Measurements from ENCODE around the gene ZFYVE28. TPM values are rescaled to one million over a fixed set of nuclear protein-coding genes. Genes with fewer than 3 reads are reported as not detected.
A peak's percentile ranks its signal among the peaks of the same experiment; 100 is the strongest.

Gene ZFYVE28
- total RNA-seq, 2 donors from 2014 or later, result 49.4 to 63.6 TPM

GRCh38 chr4:2364654-2365053, 53.8 kb downstream of the ZFYVE28 start:
- Mint-ChIP-seq H3K4me3 (peak overlapping the region; percentile 84), H3K36me3 (ENCODE audit: low read depth) (no peaks in the 10 kb centered on the region), H3K4me1 (peaks cover 8% of the 10 kb centered on the region), H3K27me3 (no peaks in the 10 kb centered on the region), H3K27ac (peak overlapping the region; percentile 80)
- ATAC-seq (peak; percentile 84), DNase-seq (peak; percentile 49 to 57 (median 53))
- peaks cover 5% of the 10 kb centered on the region for H3K9me3 ChIP-seq (ENCODE audit: control insufficient read depth, low read length, poor library complexity, severe bottlenecking)

- H3K4me3 Mint-ChIP-seq, result peak overlapping the region; percentile 84
- H3K27ac Mint-ChIP-seq, result peak overlapping the region; percentile 80
- DNase-seq (no peak), ATAC-seq (peak; percentile 14)
- no peaks in the 10 kb centered on the region for H3K27me3 Mint-ChIP-seq
- peaks cover 8% of the 10 kb centered on the region for H3K4me1 Mint-ChIP-seq
- no peaks in the 10 kb centered on the region for H3K36me3 Mint-ChIP-seq (ENCODE audit: low read depth)
- H3K9me3 ChIP-seq (ENCODE audit: control insufficient read depth, low read length, poor library complexity, severe bottlenecking), result peaks cover 5% of the 10 kb centered on the region
Observed at GRCh38 chr4:2363951-2364653, 54.3 kb downstream of the ZFYVE28 start.

DNA sequence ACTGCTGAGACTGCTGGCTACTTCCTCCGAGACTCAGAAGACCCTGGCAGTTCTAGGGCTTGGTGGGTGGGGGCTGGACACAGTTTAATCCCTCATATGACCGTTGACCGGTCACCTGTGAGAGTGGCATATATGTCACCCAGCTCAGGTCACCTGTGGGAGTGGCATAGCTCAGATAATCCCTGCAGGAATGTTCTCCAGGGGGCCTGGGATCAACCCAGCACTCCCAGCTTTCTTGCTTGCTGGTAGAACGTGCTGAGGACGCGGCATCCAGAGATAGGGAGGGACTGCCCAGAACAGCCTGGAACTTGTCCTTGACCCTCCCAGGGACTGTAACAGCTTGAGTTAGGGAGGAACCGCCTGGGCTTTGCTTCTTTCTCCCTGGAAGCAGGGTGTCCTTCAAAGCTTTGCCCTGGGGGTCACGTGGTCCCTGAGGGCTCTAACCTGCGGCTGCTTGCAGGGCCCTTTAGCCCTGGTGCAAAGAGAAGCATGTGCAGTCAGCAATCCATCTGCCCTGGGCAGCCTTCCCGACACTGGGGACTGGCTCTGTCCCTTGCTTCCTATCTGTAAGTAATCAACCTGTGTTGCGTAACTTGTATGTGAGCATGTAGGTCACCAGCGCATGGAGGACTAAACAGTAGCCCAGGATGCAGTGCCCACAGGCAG, 55.3 kb downstream of the ZFYVE28 start:
- Mint-ChIP-seq H3K36me3 (ENCODE audit: low read depth) (no peaks in the 10 kb centered on the region), H3K4me3 (peak overlapping the region; percentile 7), H3K27me3 (no peaks in the 10 kb centered on the region), H3K27ac (peak overlapping the region; percentile 45), H3K4me1 (peaks cover 8% of the 10 kb centered on the region)
- ATAC-seq (no peak), DNase-seq (no peak)
- no peaks in the 10 kb centered on the region for H3K9me3 ChIP-seq (ENCODE audit: control insufficient read depth, low read length, poor library complexity, severe bottlenecking)

DNA sequence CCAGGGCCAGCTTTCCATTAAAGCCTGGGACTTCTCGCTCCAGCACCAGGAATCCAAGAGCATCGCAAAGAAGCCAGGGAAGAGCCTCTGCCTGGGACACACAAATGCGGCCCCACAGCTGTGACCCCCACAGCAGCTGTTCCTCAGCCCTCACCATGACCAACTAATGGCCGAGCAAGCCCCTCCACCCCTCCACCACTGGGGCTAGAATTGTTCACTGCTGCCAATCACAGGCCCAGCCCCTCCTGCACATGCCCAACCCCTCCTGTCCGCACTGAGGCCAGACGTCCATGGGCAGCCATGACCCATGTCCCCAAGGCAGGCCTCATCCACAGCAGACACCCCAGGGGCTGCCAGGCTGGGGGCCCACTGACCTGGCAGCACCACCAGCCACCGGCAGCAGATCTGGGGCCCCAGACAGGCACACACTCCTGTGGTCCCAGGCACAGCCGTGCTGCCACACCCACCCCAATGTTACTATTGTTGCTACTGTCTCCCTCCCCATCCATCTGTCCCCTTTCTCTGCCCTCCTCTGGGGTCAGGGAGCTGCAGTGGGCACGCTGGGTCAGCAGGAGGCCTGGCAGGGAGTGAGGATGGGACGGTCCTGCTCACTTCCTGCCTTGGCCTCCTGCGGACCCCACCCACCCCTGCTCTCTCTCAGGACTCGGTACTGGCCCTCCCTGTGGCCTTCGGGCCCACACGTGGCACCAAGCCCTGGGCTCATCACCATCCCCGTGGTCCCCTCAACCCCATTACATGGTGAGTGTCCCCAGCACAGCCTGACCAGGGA, 56.0 kb downstream of the ZFYVE28 start:
- Mint-ChIP-seq H3K4me1 (peaks cover 8% of the 10 kb centered on the region), H3K4me3 (no peak overlapping the region)

GRCh38 chr4:2361366-2362265, 56.8 kb downstream of the ZFYVE28 start:
- Mint-ChIP-seq H3K4me1 (peaks cover 6% of the 10 kb centered on the region), H3K27me3 (no peaks in the 10 kb centered on the region), H3K36me3 (ENCODE audit: low read depth) (no peaks in the 10 kb centered on the region), H3K27ac (peak overlapping the region; percentile 11), H3K4me3 (no peak overlapping the region)
- no peak for DNase-seq
- no peaks in the 10 kb centered on the region for H3K9me3 ChIP-seq (ENCODE audit: control insufficient read depth, low read length, poor library complexity, severe bottlenecking)
- no peak for ATAC-seq

More for the DNA sequence above, 56.0 kb downstream of the ZFYVE28 start:
- Mint-ChIP-seq H3K27me3 (no peaks in the 10 kb centered on the region), H3K27ac (peak overlapping the region; percentile 45), H3K36me3 (ENCODE audit: low read depth) (no peaks in the 10 kb centered on the region)
- ATAC-seq, result no peak
- DNase-seq, result no peak
- H3K9me3 ChIP-seq (ENCODE audit: control insufficient read depth, low read length, poor library complexity, severe bottlenecking), result no peaks in the 10 kb centered on the region

- no peaks in the 10 kb centered on the region for H3K27me3 Mint-ChIP-seq
- peaks cover 6% of the 10 kb centered on the region for H3K4me1 Mint-ChIP-seq
- peak overlapping the region; percentile 59 for H3K27ac Mint-ChIP-seq
- no peaks in the 10 kb centered on the region for H3K9me3 ChIP-seq (ENCODE audit: control insufficient read depth, low read length, poor library complexity, severe bottlenecking)
- DNase-seq (no peak), ATAC-seq (no peak)
- H3K36me3 Mint-ChIP-seq (ENCODE audit: low read depth), result no peaks in the 10 kb centered on the region
- no peak overlapping the region for H3K4me3 Mint-ChIP-seq
Observed at GRCh38 chr4:2360396-2360730, 58.1 kb downstream of the ZFYVE28 start.

- no peaks in the 10 kb centered on the region for H3K27me3 Mint-ChIP-seq
- DNase-seq, result no peak
Observed at GRCh38 chr4:2359591-2360395, 58.7 kb downstream of the ZFYVE28 start.

DNA sequence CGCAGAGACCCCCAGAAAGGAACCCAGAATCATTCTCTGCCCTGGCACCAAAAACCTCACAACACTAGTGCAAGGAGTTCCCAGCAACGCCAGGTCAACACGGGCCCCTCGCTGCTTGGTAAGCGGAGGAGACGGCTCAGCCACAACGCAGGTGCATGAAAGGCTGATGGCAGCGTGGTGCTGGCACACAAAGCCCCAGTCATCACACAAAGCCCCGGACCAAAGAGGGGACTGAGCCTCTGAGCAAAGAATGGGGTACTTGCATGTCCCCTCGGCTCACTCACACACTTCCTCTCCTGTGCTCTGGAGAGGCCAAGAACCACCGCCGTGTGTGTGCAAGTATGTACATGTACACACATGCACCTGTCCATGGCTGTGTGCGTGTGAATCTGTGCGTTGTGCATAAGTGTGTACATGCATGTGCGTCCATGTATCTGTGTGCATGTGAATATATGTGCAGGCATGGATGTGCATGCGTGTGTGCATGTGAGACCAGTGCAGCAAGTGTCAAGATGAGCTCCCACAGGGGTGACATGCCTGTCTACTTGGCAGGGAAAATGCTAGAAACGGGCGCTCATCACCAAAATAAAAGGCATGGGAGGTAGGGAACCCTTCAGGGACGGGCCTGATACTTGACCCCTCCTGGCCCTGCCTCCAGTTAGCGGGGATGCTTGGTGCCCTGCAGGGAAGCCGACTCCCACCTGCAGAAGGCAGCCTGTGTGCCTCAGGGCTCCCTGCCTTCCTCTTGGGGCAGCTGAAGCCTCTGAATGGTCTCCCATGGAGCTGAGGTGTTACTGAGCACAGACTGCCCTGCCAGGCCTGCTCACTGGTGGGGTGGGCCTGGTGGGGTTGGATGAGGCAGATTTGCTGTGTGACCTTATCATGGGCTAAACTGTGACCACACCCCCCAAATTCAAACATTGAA, 60.4 kb downstream of the ZFYVE28 start:
- Mint-ChIP-seq H3K4me3 (no peak overlapping the region), H3K4me1 (peaks cover 8% of the 10 kb centered on the region), H3K27me3 (no peaks in the 10 kb centered on the region), H3K36me3 (ENCODE audit: low read depth) (no peaks in the 10 kb centered on the region), H3K27ac (no peak overlapping the region)
- no peak for DNase-seq
- no peak for ATAC-seq
- H3K9me3 ChIP-seq (ENCODE audit: control insufficient read depth, low read length, poor library complexity, severe bottlenecking), result no peaks in the 10 kb centered on the region

More at GRCh38 chr4:2359591-2360395, 58.7 kb downstream of the ZFYVE28 start:
- ATAC-seq, result no peak
- Mint-ChIP-seq H3K4me3 (no peak overlapping the region), H3K36me3 (ENCODE audit: low read depth) (no peaks in the 10 kb centered on the region), H3K4me1 (peaks cover 8% of the 10 kb centered on the region), H3K27ac (peak overlapping the region; percentile 59)
- no peaks in the 10 kb centered on the region for H3K9me3 ChIP-seq (ENCODE audit: control insufficient read depth, low read length, poor library complexity, severe bottlenecking)

- no peak for DNase-seq
- no peaks in the 10 kb centered on the region for H3K9me3 ChIP-seq (ENCODE audit: control insufficient read depth, low read length, poor library complexity, severe bottlenecking)
- H3K27ac Mint-ChIP-seq, result peak overlapping the region; percentile 16
- no peak for ATAC-seq
- H3K36me3 Mint-ChIP-seq (ENCODE audit: low read depth), result no peaks in the 10 kb centered on the region
- H3K4me1 Mint-ChIP-seq, result peaks cover 9% of the 10 kb centered on the region
- H3K27me3 Mint-ChIP-seq, result no peaks in the 10 kb centered on the region
- H3K4me3 Mint-ChIP-seq, result no peak overlapping the region
Observed at GRCh38 chr4:2356123-2357069, 62.0 kb downstream of the ZFYVE28 start.

- DNase-seq (no peak), ATAC-seq (peak; percentile 30)
- H3K4me1 Mint-ChIP-seq, result peaks cover 9% of the 10 kb centered on the region
- H3K4me3 Mint-ChIP-seq, result no peak overlapping the region
- no peaks in the 10 kb centered on the region for H3K27me3 Mint-ChIP-seq
- no peaks in the 10 kb centered on the region for H3K9me3 ChIP-seq (ENCODE audit: control insufficient read depth, low read length, poor library complexity, severe bottlenecking)
- H3K36me3 Mint-ChIP-seq (ENCODE audit: low read depth), result no peaks in the 10 kb centered on the region
- no peak overlapping the region for H3K27ac Mint-ChIP-seq
Observed at GRCh38 chr4:2354760-2355159, 63.7 kb downstream of the ZFYVE28 start.
